GM18511 (cell line): ENCODE data around the gene MUTYH.

Source experiments
- ATAC-seq: cut with Tn5 transposase; IDR thresholded peaks from one replicate; pipeline ENCODE4 v1.9.1; 2021; ENCODE audit warnings: mild to moderate bottlenecking, moderate library complexity; ENCODE audit not compliant: unreplicated experiment

The MUTYH gene

DNA sequence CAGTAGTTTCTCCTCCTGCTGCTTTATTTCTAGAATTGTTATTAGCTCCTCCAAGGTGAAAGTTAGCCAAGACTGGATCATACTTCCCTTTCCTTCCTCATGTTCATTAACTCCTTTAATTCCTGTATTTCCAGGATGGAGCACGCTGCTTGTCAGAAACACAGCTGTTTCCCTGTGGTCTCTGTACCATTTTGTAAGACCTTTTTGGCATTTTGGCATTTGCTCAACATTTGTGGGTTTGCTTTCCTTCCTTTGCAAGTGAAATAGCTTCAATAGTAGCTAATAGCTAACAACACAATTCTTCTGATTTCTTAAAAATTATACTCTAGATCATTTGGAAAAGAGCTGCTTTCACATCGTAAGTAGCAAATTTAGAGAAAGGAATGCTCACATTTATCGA lies 57.9 kb downstream of the MUTYH start:
- no peak for ATAC-seq
